ENCODE results near the gene UBE2H. TPM values are rescaled to one million over a fixed set of nuclear protein-coding genes. Genes with fewer than 3 reads are reported as not detected.
"Not testable (repeated sequence)": the region's sequence is repeated elsewhere in the genome, so short reads cannot be mapped to it uniquely, and the experiment has no call there.

Gene UBE2H
- total RNA-seq, 2 experiments from 2014 or later: 52.1 to 52.5 TPM

DNA sequence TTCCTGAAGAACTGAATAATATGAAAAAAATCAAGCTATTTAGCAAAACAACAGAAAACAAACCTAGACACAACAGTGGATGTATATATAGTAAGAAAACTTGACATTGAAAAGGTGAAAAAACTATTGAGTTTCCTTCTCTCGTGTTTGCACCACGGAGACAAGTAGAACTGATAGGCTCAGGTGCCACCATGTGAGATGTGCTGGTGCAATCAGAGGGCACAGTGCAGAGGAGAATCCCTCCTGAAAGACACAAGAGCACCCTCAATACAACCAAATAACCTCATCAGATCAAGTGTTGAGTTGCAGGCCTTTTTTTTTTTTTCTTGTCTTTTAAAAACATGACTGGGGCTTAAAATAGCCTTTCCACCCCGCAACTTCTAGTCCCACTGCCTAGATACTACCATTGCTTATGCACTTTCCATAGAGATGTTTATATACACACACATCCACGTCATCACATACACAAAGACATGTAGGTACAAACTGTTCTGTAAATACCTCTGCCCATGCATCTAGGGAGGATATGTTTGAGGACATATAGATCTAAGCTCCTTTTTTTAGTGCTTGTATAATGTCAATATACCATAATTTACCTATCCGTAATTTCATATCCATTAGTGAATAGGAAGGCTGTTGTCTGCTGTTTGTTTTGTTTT is 54.1 kb downstream of the UBE2H start:
- H3K27me3 ChIP-seq (ENCODE audit: control insufficient read depth in 1 of 2, insufficient read depth in 2 of 2, low read length in 2 of 2): no peaks in the 10 kb centered on the region
- no peaks in the 10 kb centered on the region for H3K27me3 Mint-ChIP-seq
- no peak overlapping the region for H3K27ac ChIP-seq (ENCODE audit: low read depth in 1 of 2, low read length in 2 of 2)
- ATAC-seq (ENCODE audit: poor library complexity) (no peak), DNase-seq (no peak)
- ChIA-PET POLR2A (no interaction called here), CTCF (no interaction called here)
- TF ChIP-seq, protein P1, sequence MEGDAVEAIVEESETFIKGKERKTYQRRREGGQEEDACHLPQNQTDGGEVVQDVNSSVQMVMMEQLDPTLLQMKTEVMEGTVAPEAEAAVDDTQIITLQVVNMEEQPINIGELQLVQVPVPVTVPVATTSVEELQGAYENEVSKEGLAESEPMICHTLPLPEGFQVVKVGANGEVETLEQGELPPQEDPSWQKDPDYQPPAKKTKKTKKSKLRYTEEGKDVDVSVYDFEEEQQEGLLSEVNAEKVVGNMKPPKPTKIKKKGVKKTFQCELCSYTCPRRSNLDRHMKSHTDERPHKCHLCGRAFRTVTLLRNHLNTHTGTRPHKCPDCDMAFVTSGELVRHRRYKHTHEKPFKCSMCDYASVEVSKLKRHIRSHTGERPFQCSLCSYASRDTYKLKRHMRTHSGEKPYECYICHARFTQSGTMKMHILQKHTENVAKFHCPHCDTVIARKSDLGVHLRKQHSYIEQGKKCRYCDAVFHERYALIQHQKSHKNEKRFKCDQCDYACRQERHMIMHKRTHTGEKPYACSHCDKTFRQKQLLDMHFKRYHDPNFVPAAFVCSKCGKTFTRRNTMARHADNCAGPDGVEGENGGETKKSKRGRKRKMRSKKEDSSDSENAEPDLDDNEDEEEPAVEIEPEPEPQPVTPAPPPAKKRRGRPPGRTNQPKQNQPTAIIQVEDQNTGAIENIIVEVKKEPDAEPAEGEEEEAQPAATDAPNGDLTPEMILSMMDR (IDR thresholded peaks at IDR 0.05): no peak
- peaks cover 12% of the 10 kb centered on the region for H3K36me3 ChIP-seq (ENCODE audit: insufficient read depth, low read length)
- no peaks in the 10 kb centered on the region for H3K9me3 ChIP-seq (ENCODE audit: control insufficient read depth in 1 of 2, insufficient read depth in 1 of 2, low read length in 2 of 2)
- H3K27ac Mint-ChIP-seq: no peak overlapping the region
- intact Hi-C loops (cut with DNase I, micrococcal nuclease): no loop called here
- peaks cover 64% of the 10 kb centered on the region for H3K4me1 Mint-ChIP-seq (ENCODE audit: low read depth)
- no peak overlapping the region for H3K4me3 ChIP-seq (ENCODE audit: low read length)
- H3K4me1 ChIP-seq (ENCODE audit: insufficient read depth, low read length): peaks cover 18% of the 10 kb centered on the region
- H3K36me3 Mint-ChIP-seq (ENCODE audit: low read depth): peaks cover 72% of the 10 kb centered on the region
- no peak overlapping the region for H3K4me3 Mint-ChIP-seq
- no peaks in the 10 kb centered on the region for H3K9me3 Mint-ChIP-seq

DNA sequence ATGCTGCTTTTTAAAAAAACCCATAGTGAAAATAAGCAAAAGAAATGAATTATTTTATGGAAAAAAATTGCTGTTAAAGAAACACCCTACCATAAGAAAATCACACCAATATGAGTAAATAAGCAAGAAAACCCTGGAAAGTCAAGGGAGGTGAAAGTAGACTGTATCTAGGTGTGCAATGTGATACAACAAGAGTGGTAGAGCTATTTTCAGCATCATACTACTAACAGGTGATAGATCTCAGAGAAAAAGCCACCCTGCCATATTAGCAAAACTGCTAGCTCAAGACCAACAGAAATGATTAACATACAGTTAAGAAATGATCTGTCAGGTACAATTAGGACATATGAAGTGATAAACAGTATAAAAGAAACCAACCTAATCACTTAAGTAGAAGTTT is 54.8 kb downstream of the UBE2H start:
- no peak overlapping the region for H3K4me3 ChIP-seq (ENCODE audit: low read length)
- H3K27ac Mint-ChIP-seq: no peak overlapping the region
- H3K27ac ChIP-seq (ENCODE audit: low read depth in 1 of 2, low read length in 2 of 2): no peak overlapping the region
- no peaks in the 10 kb centered on the region for H3K9me3 Mint-ChIP-seq
- DNase-seq: no peak
- no peaks in the 10 kb centered on the region for H3K27me3 Mint-ChIP-seq
- peaks cover 63% of the 10 kb centered on the region for H3K4me1 Mint-ChIP-seq (ENCODE audit: low read depth)
- peaks cover 12% of the 10 kb centered on the region for H3K36me3 ChIP-seq (ENCODE audit: insufficient read depth, low read length)
- POLR2A ChIA-PET: interaction anchor here (0.7 kb wide), 1 partner anchor 35 kb away, joined by 3 read pairs; no protein-coding TSS in a partner anchor
- ATAC-seq (ENCODE audit: poor library complexity): no peak
- intact Hi-C loops (cut with DNase I, micrococcal nuclease): no loop called here
- CTCF ChIA-PET: no interaction called here
- H3K27me3 ChIP-seq (ENCODE audit: control insufficient read depth in 1 of 2, insufficient read depth in 2 of 2, low read length in 2 of 2): no peaks in the 10 kb centered on the region
- no peaks in the 10 kb centered on the region for H3K9me3 ChIP-seq (ENCODE audit: control insufficient read depth in 1 of 2, insufficient read depth in 1 of 2, low read length in 2 of 2)
- peaks cover 72% of the 10 kb centered on the region for H3K36me3 Mint-ChIP-seq (ENCODE audit: low read depth)
- H3K4me1 ChIP-seq (ENCODE audit: insufficient read depth, low read length): peaks cover 12% of the 10 kb centered on the region
- no peak overlapping the region for H3K4me3 Mint-ChIP-seq
- TF ChIP-seq, protein P1 (IDR thresholded peaks at IDR 0.05): no peak

DNA sequence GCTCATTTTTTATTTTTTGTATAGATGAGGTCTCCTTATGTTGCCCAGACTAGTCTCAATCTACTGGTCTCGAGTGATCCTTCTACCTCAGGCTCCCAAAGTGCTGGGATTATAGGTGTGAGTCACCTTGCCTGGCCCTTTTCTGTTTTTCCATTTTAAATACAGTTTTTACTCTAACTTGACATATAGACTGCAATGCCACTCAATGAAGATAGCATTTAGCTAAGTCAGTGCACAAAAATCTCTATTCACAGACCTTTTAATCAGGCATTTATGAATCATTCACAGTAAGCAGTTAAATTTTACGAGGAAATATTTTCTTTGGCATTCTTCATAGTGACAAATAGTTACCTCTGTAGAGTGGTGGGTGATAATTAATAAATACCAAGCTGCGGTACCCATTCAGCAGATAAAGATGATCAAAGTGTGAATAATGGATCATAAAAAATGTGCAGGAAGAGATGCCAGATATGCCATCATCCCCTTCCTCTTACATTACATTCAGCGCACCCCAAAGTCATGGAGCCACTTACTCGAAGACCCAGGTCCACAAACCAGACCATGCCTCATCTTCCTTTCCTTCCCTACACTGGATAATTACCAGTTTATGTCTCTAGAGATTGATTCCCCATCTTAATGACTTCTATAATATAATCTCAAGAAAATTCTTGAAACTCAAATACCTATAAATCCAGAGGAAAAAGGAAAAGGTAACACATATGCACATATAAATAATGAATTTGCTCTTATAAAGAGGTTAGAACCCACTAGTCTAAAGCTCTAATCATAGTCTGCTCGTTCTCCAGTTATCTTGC is 56.0 kb downstream of the UBE2H start:
- Histone ChIP-seq H3K36me3 (ENCODE audit: insufficient read depth, low read length) (peaks cover 12% of the 10 kb centered on the region), H3K27ac (ENCODE audit: low read depth in 1 of 2, low read length in 2 of 2) (no peak overlapping the region), H3K9me3 (ENCODE audit: control insufficient read depth in 1 of 2, insufficient read depth in 1 of 2, low read length in 2 of 2) (no peaks in the 10 kb centered on the region), H3K4me1 (ENCODE audit: insufficient read depth, low read length) (peaks cover 4% of the 10 kb centered on the region), H3K4me3 (ENCODE audit: low read length) (no peak overlapping the region), H3K27me3 (ENCODE audit: control insufficient read depth in 1 of 2, insufficient read depth in 2 of 2, low read length in 2 of 2) (no peaks in the 10 kb centered on the region)
- ChIA-PET POLR2A (no interaction called here), CTCF (interaction anchor here (0.7 kb wide), 1 partner anchor 215 kb away, joined by 3 read pairs; no protein-coding TSS in a partner anchor)
- Mint-ChIP-seq H3K9me3 (no peaks in the 10 kb centered on the region), H3K27ac (no peak overlapping the region), H3K36me3 (ENCODE audit: low read depth) (peaks cover 62% of the 10 kb centered on the region), H3K27me3 (no peaks in the 10 kb centered on the region), H3K4me1 (ENCODE audit: low read depth) (peaks cover 54% of the 10 kb centered on the region), H3K4me3 (no peak overlapping the region)
- ATAC-seq (ENCODE audit: poor library complexity) (no peak), DNase-seq (no peak)
- intact Hi-C loops (cut with DNase I, micrococcal nuclease): no loop called here
- TF ChIP-seq, protein P1 (IDR thresholded peaks at IDR 0.05): no peak

DNA sequence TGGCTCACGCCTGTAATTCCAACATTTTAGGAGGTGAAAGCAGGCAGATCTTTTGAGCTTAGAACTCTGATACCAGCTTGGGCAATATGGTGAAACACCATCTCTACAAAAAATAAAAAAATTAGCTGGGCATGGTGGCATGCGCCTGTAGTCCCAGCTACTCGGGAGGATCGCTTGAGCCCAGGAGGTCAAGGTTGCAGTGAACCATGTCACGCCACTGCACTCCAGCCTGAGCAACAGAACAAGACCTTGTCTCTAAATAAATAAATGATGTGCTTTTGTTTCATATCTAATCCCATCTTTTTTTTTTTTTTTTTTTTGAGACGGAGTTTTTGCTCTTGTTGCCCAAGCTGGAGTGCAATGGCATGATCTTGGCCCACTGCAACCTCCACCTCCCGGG is 58.6 kb downstream of the UBE2H start:
- CTCF ChIA-PET: interaction anchor here (0.7 kb wide), 1 partner anchor 9 kb away, joined by 3 read pairs; no protein-coding TSS in a partner anchor
- H3K27ac Mint-ChIP-seq; intact Hi-C loops (cut with DNase I, micrococcal nuclease); H3K27ac ChIP-seq (ENCODE audit: low read depth in 1 of 2, low read length in 2 of 2); H3K4me3 Mint-ChIP-seq; H3K9me3 Mint-ChIP-seq; H3K36me3 ChIP-seq (ENCODE audit: insufficient read depth, low read length); H3K9me3 ChIP-seq (ENCODE audit: control insufficient read depth in 1 of 2, insufficient read depth in 1 of 2, low read length in 2 of 2); H3K27me3 ChIP-seq (ENCODE audit: control insufficient read depth in 1 of 2, insufficient read depth in 2 of 2, low read length in 2 of 2); ATAC-seq (ENCODE audit: poor library complexity); DNase-seq; H3K27me3 Mint-ChIP-seq; H3K4me3 ChIP-seq (ENCODE audit: low read length); H3K4me1 ChIP-seq (ENCODE audit: insufficient read depth, low read length): not testable (repeated sequence)
- POLR2A ChIA-PET: interaction anchor here (0.9 kb wide), 1 partner anchor 55 kb away, joined by 3 read pairs; no protein-coding TSS in a partner anchor
- Mint-ChIP-seq H3K4me1 (ENCODE audit: low read depth) (peaks cover 39% of the 10 kb centered on the region), H3K36me3 (ENCODE audit: low read depth) (peaks cover 50% of the 10 kb centered on the region)

All from CD4-positive, alpha-beta T cell (primary cell).